Stomach (tissue), 9 donors: ENCODE results near the gene PCNT. TPM values are rescaled to one million over a fixed set of nuclear protein-coding genes. Genes with fewer than 3 reads are reported as not detected.
"Not testable (repeated sequence)": the region's sequence is repeated elsewhere in the genome, so short reads cannot be mapped to it uniquely, and the experiment has no call there.

ENCODE experiments used
- DNase-seq, 2 donors: peaks; one replicate each; pipeline versions ENCODE4 v3.0.0 to v3.0.0-alpha.2; 2013 to 2019
- H3K27ac ChIP-seq, 5 donors: fragments of 200-600 bp in 4 of 5; sonication (generic) in 4 of 5; one replicate each; pipeline ENCODE4 v1.5.1; 2013 to 2019; ENCODE audit warnings: mild to moderate bottlenecking in 1 of 5, moderate library complexity in 1 of 5
- H3K27me3 ChIP-seq, 3 donors: fragments of 200-600 bp; sonication (generic); one replicate each; pipeline ENCODE4 v1.5.1; 2017 to 2019; ENCODE audit warnings: mixed run types in 1 of 3
- H3K36me3 ChIP-seq, 4 donors: fragments of 200-600 bp; sonication (generic); 1 replicate in 3 of 4; 2 replicates in 1 of 4; pipeline ENCODE4 v1.5.1; 2016 to 2019
- H3K4me1 ChIP-seq, 4 donors: fragments of 200-600 bp; sonication (generic); one replicate each; pipeline ENCODE4 v1.5.1; 2016 to 2019
- H3K4me3 ChIP-seq, 4 donors: fragments of 200-600 bp; sonication (generic) in 3 of 4; one replicate each; pipeline ENCODE4 v1.5.1; 2016 to 2019; ENCODE audit warnings: mild to moderate bottlenecking in 1 of 4
- H3K9me3 ChIP-seq, 4 donors: fragments of 200-600 bp; sonication (generic); one replicate each; pipeline ENCODE4 v1.5.1; 2016 to 2019
- CTCF ChIP-seq, 7 experiments: fragments of 450-650 bp in 4 of 7; fragments of 200-600 bp in 3 of 7; sonication (generic) in 3 of 7; IDR thresholded peaks; one replicate each; pipeline ENCODE4 v1.5.1; 2016 to 2019; ENCODE audit warnings: antibody characterized with exemption in 7 of 7, control low read depth in 2 of 7, mild to moderate bottlenecking in 1 of 7
- EP300 ChIP-seq: sonication (generic); formaldehyde crosslinking; IDR thresholded peaks from one replicate; pipeline ENCODE4 v1.6.1; 2017; ENCODE audit warnings: antibody characterized with exemption
- POLR2A ChIP-seq, 4 donors: fragments of 450-650 bp; IDR thresholded peaks; one replicate each; pipeline ENCODE4 v1.6.1; 2016; ENCODE audit warnings: antibody characterized with exemption in 4 of 4, control low read depth in 2 of 4, mild to moderate bottlenecking in 1 of 4, moderate library complexity in 1 of 4
- POLR2AphosphoS5 ChIP-seq, 3 donors: sonication (generic); formaldehyde crosslinking; IDR thresholded peaks; one replicate each; pipeline ENCODE4 v1.6.1; 2016; ENCODE audit warnings: antibody characterized with exemption in 3 of 3
- WGBS, 5 donors: extraction: QIAGEN DNeasy Blood & Tissue Kit in 3 of 5; methylation state at CpG; one replicate each; pipeline versions ENCODE4 v1.1.5 to v1.1.7; 2013 to 2018; 5-methylcytosine and 5-hydroxymethylcytosine counted together
- intact Hi-C: fragments of 100-400 bp; cut with DNase I; formaldehyde crosslinking; loops from one replicate; pipeline ENCODE4 v1.15.1; 2023; ENCODE audit warnings: low total_unique reads
- polyA plus RNA-seq, 3 donors: library from polyadenylated mRNA; stranded (reverse); fragments of 200-250 nt; gene quantifications; one replicate each; pipeline ENCODE4 v1.2.3, GENCODE V29; 2013
- total RNA-seq, 5 donors: library from RNA; depleted of rRNA; stranded (reverse); fragments of >200 nt; gene quantifications; one replicate each; pipeline versions ENCODE4 v1.1.0 to v1.2.3, GENCODE V29; 2014 to 2016
- donor health status: healthy with polysubstance abuse.
- donor health status: Bipolar disorder and iron deficiency.
- donor health status: healthy.

PCNT gene
- total and polyA plus RNA-seq, 8 donors: 4.7 to 133 (median 38.4) TPM

- H3K9me3 ChIP-seq: no peaks in the 10 kb centered on the region
These were observed 47.5 kb downstream of the PCNT start for GRCh38 chr21:46371204-46372013.

GRCh38 chr21:46372014-46372485 lies 48.1 kb downstream of the PCNT start:
- Histone ChIP-seq H3K4me3 (no peak overlapping the region), H3K27me3 (no peaks in the 10 kb centered on the region), H3K36me3 (peaks cover 11 to 79% (median 60%) of the 10 kb centered on the region in 4 donors), H3K9me3 (no peaks in the 10 kb centered on the region), H3K4me1 (no peaks in the 10 kb centered on the region), H3K27ac (no peak overlapping the region)
- intact Hi-C loops: no loop called here
- TF ChIP-seq CTCF (IDR thresholded peaks at IDR 0.05): no peak
- no peak for TF ChIP-seq POLR2AphosphoS5 (IDR thresholded peaks at IDR 0.05)
- TF ChIP-seq POLR2A (IDR thresholded peaks at IDR 0.05): no peak
- no peak for TF ChIP-seq EP300
- no peak for DNase-seq
- 94 to 98% (median 98%) methylated on average over 7 of the region's 7 CpGs for WGBS, 5 donors

More at GRCh38 chr21:46371204-46372013, 47.5 kb downstream of the PCNT start:
- DNase-seq: no peak
- H3K27ac ChIP-seq: no peak overlapping the region
- TF ChIP-seq EP300 (no peak), POLR2AphosphoS5 (IDR thresholded peaks at IDR 0.05) (no peak), CTCF (IDR thresholded peaks at IDR 0.05) (no peak), POLR2A (IDR thresholded peaks at IDR 0.05) (no peak)
- H3K4me1 ChIP-seq: no peaks in the 10 kb centered on the region
- intact Hi-C loops: no loop called here
- no peaks in the 10 kb centered on the region for H3K27me3 ChIP-seq
- H3K36me3 ChIP-seq: peaks cover 18 to 81% (median 62%) of the 10 kb centered on the region in 4 donors
- 92 to 95% (median 94%) methylated on average over 16 of the region's 16 CpGs for WGBS, 5 donors
- H3K4me3 ChIP-seq: no peak overlapping the region

GRCh38 chr21:46372947-46373346 lies 49.0 kb downstream of the PCNT start:
- H3K9me3 ChIP-seq, H3K4me1 ChIP-seq, H3K4me3 ChIP-seq, H3K27me3 ChIP-seq, H3K27ac ChIP-seq, DNase-seq, intact Hi-C loops: not testable (repeated sequence)
- WGBS, 5 donors: 93 to 96% (median 94%) methylated on average over 10 of the region's 10 CpGs
- peaks cover 7 to 71% (median 55%) of the 10 kb centered on the region in 4 donors for H3K36me3 ChIP-seq

GRCh38 chr21:46374761-46375389 lies 50.9 kb downstream of the PCNT start:
- no peak overlapping the region for H3K27ac ChIP-seq
- no peaks in the 10 kb centered on the region for H3K27me3 ChIP-seq
- no peaks in the 10 kb centered on the region for H3K9me3 ChIP-seq
- no peak for DNase-seq
- TF ChIP-seq POLR2AphosphoS5 (IDR thresholded peaks at IDR 0.05): no peak
- H3K4me3 ChIP-seq: no peak overlapping the region
- peaks cover 12 to 72% (median 55%) of the 10 kb centered on the region in 4 donors for H3K36me3 ChIP-seq
- WGBS, 5 donors: 87 to 93% (median 89%) methylated on average over 21 of the region's 21 CpGs
- intact Hi-C loops: no loop called here
- H3K4me1 ChIP-seq: no peaks in the 10 kb centered on the region

GRCh38 chr21:46375560-46376230 lies 51.7 kb downstream of the PCNT start:
- Histone ChIP-seq H3K9me3 (no peaks in the 10 kb centered on the region), H3K4me1 (no peaks in the 10 kb centered on the region), H3K36me3 (peaks cover 12 to 68% (median 51%) of the 10 kb centered on the region in 4 donors), H3K4me3 (no peak overlapping the region), H3K27me3 (no peaks in the 10 kb centered on the region), H3K27ac (no peak overlapping the region)
- WGBS, 5 donors: 93 to 97% (median 96%) methylated on average over 18 to 32 of the region's 32 CpGs
- DNase-seq: no peak
- intact Hi-C loops: no loop called here
- no peak for TF ChIP-seq CTCF (IDR thresholded peaks at IDR 0.05)
- no peak for TF ChIP-seq POLR2AphosphoS5 (IDR thresholded peaks at IDR 0.05)
- no peak for TF ChIP-seq POLR2A (IDR thresholded peaks at IDR 0.05)
- no peak for TF ChIP-seq EP300
